OCI-LY3 (cell line): ENCODE data around the gene ODC1.

Experiments
- CTCF ChIP-seq: fragments of 200-600, 300-600 bp; sonication (generic); IDR thresholded peaks from 2 replicates; pipeline ENCODE4 v1.5.1; 2014; ENCODE audit warnings: antibody characterized with exemption, low read length, low read depth
- EZH2phosphoT487 ChIP-seq: fragments of 200-600 bp; shearing (Covaris generic); IDR thresholded peaks from 2 replicates; pipeline ENCODE4 v1.6.1; 2018; ENCODE audit warnings: antibody characterized with exemption, mixed run types, low read depth

GRCh38 chr2:10471955-10472354 lies 23.8 kb upstream of the ODC1 start:
- no peak for TF ChIP-seq EZH2phosphoT487
- no peak for TF ChIP-seq CTCF
